ENCODE measurements around the gene C1QTNF6.

C1QTNF6 gene

GRCh38 chr22:37144180-37144554, 43.9 kb downstream of the C1QTNF6 start:
- FAIRE-seq (no peak), DNase-seq (ENCODE audit: low spot score) (no peak)

DNA sequence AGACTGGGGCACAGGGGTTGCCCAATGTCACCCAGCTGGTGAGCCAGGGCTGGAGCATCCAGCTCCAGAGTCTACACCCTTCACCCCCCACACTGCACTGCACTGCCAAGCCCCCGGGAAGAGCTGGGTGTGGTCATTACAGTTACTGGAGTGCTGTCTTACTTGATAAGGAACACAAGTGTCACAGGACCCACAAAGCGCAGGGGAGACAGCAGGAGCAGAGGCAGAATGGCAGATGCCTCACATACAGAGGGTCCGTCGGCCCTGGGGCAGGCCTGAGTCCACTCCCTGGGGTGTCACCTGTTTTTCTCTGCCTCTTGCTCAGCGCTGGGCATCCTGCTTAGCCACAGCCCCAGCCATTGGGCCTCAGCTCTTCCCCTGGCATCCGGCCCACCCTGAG, 46.1 kb downstream of the C1QTNF6 start:
- FAIRE-seq (no peak), DNase-seq (ENCODE audit: low spot score) (no peak)

DNA sequence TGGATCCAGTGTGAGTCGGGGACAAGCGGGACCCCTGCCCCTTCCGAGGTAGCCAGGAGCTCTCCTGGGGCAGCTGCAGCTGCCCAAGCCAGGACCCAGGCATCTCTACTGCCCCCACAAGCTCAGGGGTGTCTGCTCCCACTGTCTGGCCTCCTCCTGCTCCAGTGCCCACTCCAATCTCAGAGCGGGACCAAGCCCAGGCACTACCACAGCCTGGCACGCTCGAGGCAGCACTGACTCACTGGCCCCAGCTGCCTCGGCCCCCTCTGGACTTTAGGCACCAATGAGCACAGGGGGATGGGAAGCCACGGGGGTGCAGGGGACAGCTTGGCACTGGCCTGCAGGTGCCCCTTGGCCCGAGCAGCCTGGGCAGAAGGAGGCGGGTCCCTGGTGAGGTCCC, 46.6 kb downstream of the C1QTNF6 start:
- DNase-seq (ENCODE audit: low spot score) (no peak), FAIRE-seq (no peak)

- FAIRE-seq (no peak), DNase-seq (ENCODE audit: low spot score) (no peak)
Observed at GRCh38 chr22:37140686-37141323, 47.2 kb downstream of the C1QTNF6 start.

GRCh38 chr22:37139762-37140161, 48.3 kb downstream of the C1QTNF6 start:
- FAIRE-seq, result no peak
- no peak for DNase-seq (ENCODE audit: low spot score)

GRCh38 chr22:37138849-37139561, 49.0 kb downstream of the C1QTNF6 start:
- FAIRE-seq (no peak), DNase-seq (ENCODE audit: low spot score) (no peak)

- no peak for DNase-seq (ENCODE audit: low spot score)
- FAIRE-seq, result no peak
Observed at GRCh38 chr22:37137903-37138665, 50.0 kb downstream of the C1QTNF6 start.

DNA sequence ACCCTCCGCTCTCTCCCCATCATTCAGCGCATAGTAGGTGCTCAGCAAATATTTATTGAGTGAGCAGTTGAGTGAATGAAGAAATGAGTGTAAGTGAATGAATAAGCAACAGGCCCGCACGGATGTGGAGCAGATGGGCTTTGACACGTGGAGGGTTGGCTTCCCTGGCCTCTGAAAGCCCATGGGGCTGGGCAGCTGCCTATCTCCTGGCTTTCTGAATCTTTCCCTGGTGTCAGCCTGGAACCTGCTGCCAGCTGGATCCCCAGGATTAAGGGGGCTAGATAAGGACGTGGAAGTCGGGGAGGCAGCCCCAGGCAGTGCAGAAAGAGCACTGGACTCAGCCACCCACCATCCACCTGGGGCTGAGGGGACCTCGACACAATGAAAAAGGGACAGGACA, 50.9 kb downstream of the C1QTNF6 start:
- DNase-seq (ENCODE audit: low spot score) (no peak), FAIRE-seq (no peak)

- FAIRE-seq (no peak), DNase-seq (ENCODE audit: low spot score) (no peak)
Observed at GRCh38 chr22:37135023-37135422, 53.0 kb downstream of the C1QTNF6 start.

DNA sequence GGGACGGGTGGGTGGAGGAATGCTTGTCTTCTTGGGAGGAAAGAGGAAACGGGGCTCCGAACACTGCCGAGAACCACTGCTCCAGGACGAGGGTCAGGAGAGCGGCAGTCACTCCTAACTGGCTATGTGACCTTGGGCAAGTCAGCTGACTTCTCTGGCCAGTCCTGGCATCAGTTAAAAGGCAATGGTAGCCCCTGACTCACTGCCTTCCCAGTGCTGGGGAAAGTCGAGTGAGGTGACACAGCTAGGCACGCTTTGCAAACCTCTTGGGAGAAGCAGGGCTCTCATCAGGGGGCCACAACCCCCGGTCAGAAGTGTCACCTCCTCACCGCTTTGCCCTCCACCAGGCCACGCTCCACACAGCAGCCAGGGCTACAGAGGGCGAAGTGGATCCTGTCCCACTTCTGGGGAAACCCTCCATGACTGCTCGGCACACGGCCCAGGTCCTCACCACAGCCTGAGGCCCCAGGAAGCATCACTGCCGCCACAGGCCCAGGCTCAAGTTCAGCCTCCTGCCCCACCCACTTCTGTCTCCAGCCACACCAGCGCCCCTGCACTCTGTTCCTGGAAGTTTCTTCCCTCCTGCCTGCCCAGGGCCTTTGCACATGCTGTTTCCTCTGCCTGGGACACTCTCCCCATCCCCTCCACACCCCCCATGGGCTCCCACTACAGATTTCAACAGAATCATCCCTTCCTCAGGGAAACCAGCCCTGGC, 54.6 kb downstream of the C1QTNF6 start:
- no peak for FAIRE-seq
- no peak for DNase-seq (ENCODE audit: low spot score)

DNA sequence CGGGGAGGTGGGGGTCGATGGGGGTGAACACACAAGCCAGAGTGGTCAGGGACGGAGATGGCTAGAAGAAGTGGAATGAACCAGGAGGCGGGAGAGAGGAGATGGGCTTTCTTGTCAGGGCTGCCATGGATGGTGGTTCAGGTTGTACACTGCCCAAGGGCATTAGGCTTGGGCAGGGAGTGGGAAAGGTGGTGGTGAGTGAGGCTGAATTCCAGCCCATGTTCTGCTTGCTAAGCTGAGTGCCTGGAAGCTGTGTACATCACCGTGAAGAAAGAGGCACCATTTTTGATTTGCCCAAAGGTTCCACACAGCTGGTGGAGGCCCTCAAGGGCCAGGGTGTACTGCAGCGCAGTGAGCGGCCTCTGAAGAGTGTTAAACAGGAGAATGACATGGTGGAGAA, 55.3 kb downstream of the C1QTNF6 start:
- FAIRE-seq, result no peak
- no peak for DNase-seq (ENCODE audit: low spot score)
